A549 (cell line): ENCODE measurements around the gene PDGFD. TPM values are rescaled to one million over a fixed set of nuclear protein-coding genes. Genes with fewer than 3 reads are reported as not detected.
A peak's percentile ranks its signal among the peaks of the same experiment; 100 is the strongest.

ENCODE experiments used
- ATAC-seq, 2 experiments: fragments of 200-7000 bp in 1 of 2; fragments of >200 bp in 1 of 2; cut with Nextera tagmentation in 1 of 2; cut with Tn5 transposase in 1 of 2; 3 replicates each; pipeline versions ENCODE4 v1.8.0 to v1.9.1; 2018 to 2020; ENCODE audit warnings: mild to moderate bottlenecking in 1 of 2, moderate library complexity in 1 of 2
- CTCF ChIA-PET: fragments of 300-600 bp; sonication (Branson Sonifier 250); formaldehyde crosslinking; extraction: SDS; loops from one replicate; lab custom pipeline; 2021; ENCODE audit warnings: antibody characterized with exemption, inconsistent platforms; lab: Yijun Ruan, JAX
- POLR2A ChIA-PET: fragments of 350-600 bp; formaldehyde crosslinking; extraction: SDS; loops from one replicate; lab custom pipeline; 2021; ENCODE audit warnings: antibody characterized with exemption, inconsistent platforms; lab: Yijun Ruan, JAX
- DNase-seq, 2 experiments: peaks; one replicate each; pipeline versions ENCODE4 v3.0.0 to v3.0.0-alpha.2; 2011 to 2016; ENCODE audit warnings: low read depth in 1 of 2, low spot score in 1 of 2
- FAIRE-seq: peaks from 2 replicates; lab custom pipeline; 2011; peaks lifted over from hg19 to GRCh38; lab: Jason Lieb, UNC
- H3K27ac ChIP-seq, 2 experiments: fragments of >200 bp; sonication (Bioruptor Twin); formaldehyde crosslinking; 3 replicates each; pipeline ENCODE4 v1.5.1; 2016 to 2017
- H3K4me1 ChIP-seq: fragments of >200 bp; sonication (Bioruptor Twin); formaldehyde crosslinking; 3 replicates; pipeline ENCODE4 v1.6.1; 2016
- H3K4me2 ChIP-seq: fragments of >200 bp; sonication (Bioruptor Twin); formaldehyde crosslinking; 3 replicates; pipeline ENCODE4 v1.6.1; 2016
- H3K4me3 ChIP-seq: fragments of >200 bp; sonication (Bioruptor Twin); formaldehyde crosslinking; 3 replicates; pipeline ENCODE4 v1.5.1; 2016
- H3K9me3 ChIP-seq: fragments of >200 bp; sonication (Bioruptor Twin); formaldehyde crosslinking; 3 replicates; pipeline ENCODE4 v1.6.1; 2016
- ATOH8 ChIP-seq: fragments of 250-450 bp; sonication (Bioruptor Pico); IDR thresholded peaks from 2 replicates; pipeline ENCODE4 v1.5.0; 2020; ENCODE audit warnings: low read depth, mild to moderate bottlenecking, moderate library complexity
- BHLHE40 ChIP-seq: IDR thresholded peaks from 2 replicates; pipeline ENCODE4 v1.6.1; 2012; ENCODE audit warnings: low read depth, low read length, inconsistent platforms
- CBX2 ChIP-seq: fragments of 200-600 bp; sonication (generic); IDR thresholded peaks from 2 replicates; pipeline ENCODE4 v1.6.1; 2016; ENCODE audit warnings: low read depth, mild to moderate bottlenecking, borderline replicate concordance
- CBX8 ChIP-seq: fragments of 200-600 bp; sonication (generic); IDR thresholded peaks from 2 replicates; pipeline ENCODE4 v1.6.1; 2016
- CHD2 ChIP-seq: fragments of 150-350 bp; IDR thresholded peaks from 2 replicates; pipeline ENCODE4 v1.6.1; 2014; ENCODE audit warnings: low read length; ENCODE audit not compliant: partially characterized antibody
- CTCF ChIP-seq: fragments of >200 bp; sonication (Bioruptor Twin); formaldehyde crosslinking; IDR thresholded peaks from 3 replicates; pipeline ENCODE4 v1.5.1; 2016
- E2F6 ChIP-seq: IDR thresholded peaks from 2 replicates; pipeline ENCODE4 v1.6.1; 2012; ENCODE audit warnings: low read depth, borderline replicate concordance
- EP300 ChIP-seq, 2 experiments: fragments of >200 bp; sonication (Bioruptor Twin); formaldehyde crosslinking; IDR thresholded peaks; 2 replicates in 1 of 2; 3 replicates in 1 of 2; pipeline ENCODE4 v1.6.1; 2016 to 2017
- FOSL2 ChIP-seq, 2 experiments: fragments of 450-650 bp in 1 of 2; fragments of >200 bp in 1 of 2; sonication (Bioruptor Twin) in 1 of 2; formaldehyde crosslinking; IDR thresholded peaks; 2 replicates each; pipeline versions ENCODE4 v1.5.0 to v1.6.1; 2016 to 2020; ENCODE audit warnings: mild to moderate bottlenecking in 1 of 2, moderate library complexity in 1 of 2
- FOXS1 ChIP-seq: fragments of 250-450 bp; sonication (Bioruptor Pico); IDR thresholded peaks from 2 replicates; pipeline ENCODE4 v1.5.0; 2020; ENCODE audit warnings: mild to moderate bottlenecking, moderate library complexity
- HDAC2 ChIP-seq: fragments of 200-600 bp; sonication (generic); IDR thresholded peaks from 2 replicates; pipeline ENCODE4 v1.6.1; 2016
- HEYL ChIP-seq: fragments of 250-450 bp; sonication (Bioruptor Pico); IDR thresholded peaks from 2 replicates; pipeline ENCODE4 v1.8.0; 2021; ENCODE audit warnings: mild to moderate bottlenecking, moderate library complexity
- HOXA7 ChIP-seq: fragments of 250-450 bp; sonication (Bioruptor Pico); IDR thresholded peaks from 2 replicates; pipeline ENCODE4 v1.5.0; 2020; ENCODE audit warnings: mild to moderate bottlenecking, moderate library complexity
- HOXB5 ChIP-seq: fragments of 250-450 bp; sonication (Bioruptor Pico); IDR thresholded peaks from 2 replicates; pipeline ENCODE4 v1.5.0; 2020; ENCODE audit warnings: mild to moderate bottlenecking, moderate library complexity
- JUNB ChIP-seq: fragments of >200 bp; sonication (Bioruptor Twin); formaldehyde crosslinking; IDR thresholded peaks from 2 replicates; pipeline ENCODE4 v1.6.1; 2016
- MAFK ChIP-seq: fragments of 450-650 bp; IDR thresholded peaks from 2 replicates; pipeline ENCODE4 v1.6.1; 2014; ENCODE audit not compliant: partially characterized antibody
- MAX ChIP-seq: IDR thresholded peaks from 2 replicates; pipeline ENCODE4 v1.6.1; 2012
- MAZ ChIP-seq: fragments of 150-350 bp; IDR thresholded peaks from 2 replicates; pipeline ENCODE4 v1.6.1; 2014; ENCODE audit warnings: antibody characterized with exemption, low read depth, low read length, borderline replicate concordance
- MYC ChIP-seq: IDR thresholded peaks from 2 replicates; pipeline ENCODE4 v1.6.1; 2012; ENCODE audit warnings: mild to moderate bottlenecking, inconsistent platforms, low read length, improper control_type of control experiment, borderline replicate concordance
- NPAS2 ChIP-seq: fragments of 250-450 bp; sonication (Bioruptor Pico); IDR thresholded peaks from 2 replicates; pipeline ENCODE4 v1.8.0; 2022; ENCODE audit warnings: mild to moderate bottlenecking, moderate library complexity, borderline replicate concordance
- POLR2A ChIP-seq: IDR thresholded peaks from 2 replicates; pipeline ENCODE4 v1.6.1; 2012; ENCODE audit warnings: mild to moderate bottlenecking, low read length
- RAD21 ChIP-seq, 2 experiments: fragments of >200 bp in 1 of 2; sonication (Bioruptor Twin) in 1 of 2; formaldehyde crosslinking in 1 of 2; IDR thresholded peaks in 1 of 2; conservative IDR thresholded peaks in 1 of 2; 2 replicates in 1 of 2; 3 replicates in 1 of 2; pipeline ENCODE4 v1.6.1; 2012 to 2018; ENCODE audit warnings: inconsistent platforms in 1 of 2
- REST ChIP-seq: fragments of 200-600 bp; sonication (generic); IDR thresholded peaks from 2 replicates; pipeline ENCODE4 v1.6.1; 2016; ENCODE audit warnings: antibody characterized with exemption, mild to moderate bottlenecking, moderate library complexity
- RNF2 ChIP-seq: fragments of 200-600 bp; sonication (generic); IDR thresholded peaks from 2 replicates; pipeline ENCODE4 v1.6.1; 2016; ENCODE audit warnings: low read depth, mild to moderate bottlenecking, antibody characterized with exemption, moderate library complexity, borderline replicate concordance
- SMC3 ChIP-seq: fragments of >200 bp; sonication (Bioruptor Twin); formaldehyde crosslinking; IDR thresholded peaks from 3 replicates; pipeline ENCODE4 v1.6.1; 2018; ENCODE audit warnings: inconsistent platforms
- TFCP2L1 ChIP-seq: fragments of 250-450 bp; sonication (Bioruptor Pico); IDR thresholded peaks from 2 replicates; pipeline ENCODE4 v1.5.0; 2021; ENCODE audit warnings: mild to moderate bottlenecking
- USF2 ChIP-seq: fragments of 450-650 bp; IDR thresholded peaks from 2 replicates; pipeline ENCODE4 v1.6.1; 2014; ENCODE audit warnings: antibody characterized with exemption
- ZFP36 ChIP-seq: fragments of 450-650 bp; IDR thresholded peaks from 2 replicates; pipeline ENCODE4 v1.6.1; 2014; ENCODE audit warnings: borderline replicate concordance; ENCODE audit not compliant: partially characterized antibody
- WGBS: methylation state at CpG from one replicate; pipeline ENCODE4 v1.1.6; 2017; ENCODE audit errors: missing lambda C conversion rate; 5-methylcytosine and 5-hydroxymethylcytosine counted together
- polyA plus RNA-seq, 4 experiments: library from polyadenylated mRNA; depleted of rRNA in 3 of 4; stranded (reverse); fragments of >200 nt; fragmentation: RNase III in 1 of 4; extraction: RNeasy Plus Mini Kit Qiagen cat#74134 plus additional on column Dnase treatment in 1 of 4; gene quantifications; 2 replicates in 3 of 4; 3 replicates in 1 of 4; pipeline ENCODE4 v1.2.3, GENCODE V29; 2011 to 2017

Gene PDGFD
- polyA plus RNA-seq, 2 of the 4 experiments (the other 2 are of a cell fraction), result 11.1 to 29.7 TPM

- Histone ChIP-seq H3K4me3 (no peak overlapping the region), H3K4me2 (peak overlapping the region; percentile 38; the same call in 2 of the 3 replicates), H3K4me1 (peaks cover 20% of the 10 kb centered on the region), H3K9me3 (no peaks in the 10 kb centered on the region), H3K27ac (no peak overlapping the region)
- ChIA-PET POLR2A (no interaction called here), CTCF (interaction anchor here (1.1 kb wide), 1 partner anchor 8 kb away, joined by 4 read pairs; no protein-coding TSS in a partner anchor)
- TF ChIP-seq CTCF (no peak), FOSL2 (IDR thresholded peaks at IDR 0.05) (no peak), FOSL2 (CRISPR knock-in tag; IDR thresholded peaks at IDR 0.05) (0 out of 2 replicates have a peak, but pooled peaks have one; percentile 25), BHLHE40 (no peak), MAX (0 out of 2 replicates have a peak, but pooled peaks have one; percentile 9)
- no peak for ATAC-seq
- DNase-seq, result peak in 1 of 2 experiments; percentile 16
- FAIRE-seq, result no peak
- WGBS, result 47% methylated on average over 5 of the region's 5 CpGs
These were observed 214.2 kb downstream of the PDGFD start for GRCh38 chr11:103949781-103950180.

GRCh38 chr11:103948187-103948763, 215.7 kb downstream of the PDGFD start:
- H3K4me3 ChIP-seq, result no peak overlapping the region
- WGBS, result 64% methylated on average over 2 of the region's 2 CpGs
- CTCF ChIA-PET, result no interaction called here

GRCh38 chr11:103947546-103947919, 216.4 kb downstream of the PDGFD start:
- Histone ChIP-seq H3K4me1 (peaks cover 15% of the 10 kb centered on the region), H3K4me2 (no peak overlapping the region), H3K27ac (no peak overlapping the region), H3K4me3 (no peak overlapping the region), H3K9me3 (no peaks in the 10 kb centered on the region)
- ChIA-PET CTCF (interaction anchor here (2.6 kb wide), 1 partner anchor 265 kb away, joined by 9 read pairs; no protein-coding TSS in a partner anchor), POLR2A (no interaction called here)
- ATAC-seq (no peak), FAIRE-seq (no peak), DNase-seq (no peak)
- 55% methylated on average over 2 of the region's 2 CpGs for WGBS
- TF ChIP-seq MYC (no peak), SMC3 (no peak), ATOH8 (CRISPR knock-in tag) (no peak), ZFP36 (no peak), USF2 (no peak), HDAC2 (no peak), E2F6 (no peak), EP300 (IDR thresholded peaks at IDR 0.05) (no peak), TFCP2L1 (CRISPR knock-in tag) (no peak), CHD2 (no peak)

More at GRCh38 chr11:103948187-103948763, 215.7 kb downstream of the PDGFD start:
- H3K4me2 ChIP-seq, result no peak overlapping the region
- H3K27ac ChIP-seq, result no peak overlapping the region
- TF ChIP-seq MAZ (no peak), RNF2 (no peak), HOXB5 (no peak), REST (no peak), FOXS1 (CRISPR knock-in tag) (no peak), HDAC2 (no peak), MAFK (no peak), CBX2 (no peak), CBX8 (no peak), EP300 (IDR thresholded peaks at IDR 0.05) (no peak), POLR2A (no peak), HOXA7 (no peak), ZFP36 (no peak), JUNB (no peak), RAD21 (conservative IDR thresholded peaks at IDR 0.05 in 1 of 2, IDR thresholded peaks at IDR 0.05 in 1 of 2) (no peak), NPAS2 (CRISPR knock-in tag) (no peak), HEYL (CRISPR knock-in tag) (no peak)
- DNase-seq (no peak), FAIRE-seq (no peak), ATAC-seq (no peak)
- POLR2A ChIA-PET, result interaction anchor here (0.7 kb wide), 1 partner anchor 216 kb away, joined by 3 read pairs; the partner anchor contains the start of gene PDGFD
- peaks cover 15% of the 10 kb centered on the region for H3K4me1 ChIP-seq
- no peaks in the 10 kb centered on the region for H3K9me3 ChIP-seq
